GM19468 (cell line): ENCODE results near the gene ESRRB.

Experiments
- ATAC-seq: cut with Tn5 transposase; IDR thresholded peaks from one replicate; pipeline ENCODE4 v1.9.1; 2021; ENCODE audit warnings: mild to moderate bottlenecking, moderate library complexity, moderate number of reproducible peaks; ENCODE audit not compliant: unreplicated experiment; ENCODE audit errors: extremely low read depth

Gene ESRRB

DNA sequence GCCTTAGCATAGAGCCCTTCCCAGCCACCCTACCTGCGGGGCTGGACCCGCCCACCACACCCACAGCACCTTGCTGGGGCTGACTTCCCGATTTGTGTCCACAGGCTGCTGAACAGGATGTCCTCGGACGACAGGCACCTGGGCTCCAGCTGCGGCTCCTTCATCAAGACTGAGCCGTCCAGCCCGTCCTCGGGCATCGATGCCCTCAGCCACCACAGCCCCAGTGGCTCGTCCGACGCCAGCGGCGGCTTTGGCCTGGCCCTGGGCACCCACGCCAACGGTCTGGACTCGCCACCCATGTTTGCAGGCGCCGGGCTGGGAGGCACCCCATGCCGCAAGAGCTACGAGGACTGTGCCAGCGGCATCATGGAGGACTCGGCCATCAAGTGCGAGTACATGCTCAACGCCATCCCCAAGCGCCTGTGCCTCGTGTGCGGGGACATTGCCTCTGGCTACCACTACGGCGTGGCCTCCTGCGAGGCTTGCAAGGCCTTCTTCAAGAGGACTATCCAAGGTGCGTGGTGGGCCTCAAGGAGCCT, 63.4 kb downstream of the ESRRB start:
- ATAC-seq = no peak

DNA sequence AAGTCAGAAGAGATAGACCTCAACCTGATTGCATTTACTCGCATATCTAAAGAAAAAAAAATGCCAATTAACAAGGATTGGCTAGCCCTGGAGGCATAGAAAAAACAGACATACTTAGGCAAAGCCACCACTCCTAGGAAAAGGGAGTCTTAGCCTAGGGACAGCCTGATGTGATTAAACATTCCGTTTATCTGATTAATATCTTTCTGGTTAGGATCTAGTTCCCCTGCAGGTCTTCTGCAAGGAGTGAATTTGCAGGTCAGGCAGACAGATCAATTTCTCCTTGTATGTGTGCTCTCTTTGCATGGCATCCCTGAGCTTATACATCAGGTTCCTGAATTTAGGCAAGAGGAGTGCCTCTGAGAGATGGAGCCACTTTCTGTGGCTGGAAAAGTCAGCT, 70.5 kb downstream of the ESRRB start:
- ATAC-seq = no peak

DNA sequence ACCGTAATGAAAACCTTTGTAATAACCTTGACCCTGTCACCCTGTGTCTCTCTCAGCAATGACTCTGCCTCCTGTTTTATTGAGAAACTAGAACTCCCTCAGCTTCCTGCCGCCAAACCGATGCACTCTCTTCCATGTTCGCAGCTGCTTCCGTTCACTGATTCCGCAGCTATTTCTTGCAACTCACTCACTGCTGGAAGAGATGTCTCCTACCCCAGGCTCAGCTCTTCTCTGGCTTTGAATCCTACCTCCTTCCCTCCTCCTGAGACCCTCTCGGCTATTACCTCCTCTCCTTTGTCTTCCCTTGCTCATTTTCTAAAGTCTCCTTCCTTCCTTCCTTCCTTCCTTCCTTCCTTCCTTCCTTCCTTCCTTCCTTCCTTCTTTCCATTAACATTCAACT, 71.0 kb downstream of the ESRRB start:
- no peak for ATAC-seq

DNA sequence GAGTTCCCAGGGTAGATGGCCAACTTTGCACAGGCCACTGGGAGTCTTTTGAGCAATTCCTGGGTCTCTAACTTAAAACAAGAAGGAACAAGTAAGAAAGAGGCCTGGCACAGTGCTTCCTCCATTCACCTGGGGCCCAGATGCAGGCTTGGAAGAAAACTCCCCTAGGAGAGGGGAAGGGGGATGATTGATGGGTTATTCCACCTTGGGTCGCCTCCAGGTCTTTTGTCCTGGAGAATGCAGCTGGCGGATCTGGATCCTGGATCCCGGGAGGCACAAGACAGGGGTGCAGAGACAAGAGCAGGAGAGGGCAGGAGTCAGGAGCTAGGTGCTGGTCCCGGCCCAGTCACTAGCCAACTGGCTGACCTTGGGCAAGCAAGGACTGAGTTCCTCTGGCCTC, 74.5 kb downstream of the ESRRB start:
- ATAC-seq = no peak

DNA sequence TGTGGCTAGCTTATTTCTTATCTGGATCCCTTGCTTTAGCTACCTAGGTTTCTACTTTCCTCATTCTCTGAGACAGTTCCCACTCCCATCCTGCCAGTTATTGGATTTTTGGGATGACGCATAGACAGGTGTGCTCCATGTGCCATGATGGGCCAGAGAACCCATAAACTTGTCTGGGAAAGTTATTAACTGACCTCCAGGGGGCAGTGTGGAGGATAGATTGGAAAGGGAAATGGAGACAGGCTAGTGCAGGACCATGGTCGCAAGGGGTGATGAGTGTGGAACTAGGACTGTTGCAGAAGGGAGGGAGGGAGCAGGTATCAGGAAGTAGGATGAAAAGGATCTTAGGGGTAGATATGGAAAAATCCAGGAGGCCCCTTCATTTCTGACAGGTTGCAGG, 80.3 kb downstream of the ESRRB start:
- ATAC-seq = no peak

DNA sequence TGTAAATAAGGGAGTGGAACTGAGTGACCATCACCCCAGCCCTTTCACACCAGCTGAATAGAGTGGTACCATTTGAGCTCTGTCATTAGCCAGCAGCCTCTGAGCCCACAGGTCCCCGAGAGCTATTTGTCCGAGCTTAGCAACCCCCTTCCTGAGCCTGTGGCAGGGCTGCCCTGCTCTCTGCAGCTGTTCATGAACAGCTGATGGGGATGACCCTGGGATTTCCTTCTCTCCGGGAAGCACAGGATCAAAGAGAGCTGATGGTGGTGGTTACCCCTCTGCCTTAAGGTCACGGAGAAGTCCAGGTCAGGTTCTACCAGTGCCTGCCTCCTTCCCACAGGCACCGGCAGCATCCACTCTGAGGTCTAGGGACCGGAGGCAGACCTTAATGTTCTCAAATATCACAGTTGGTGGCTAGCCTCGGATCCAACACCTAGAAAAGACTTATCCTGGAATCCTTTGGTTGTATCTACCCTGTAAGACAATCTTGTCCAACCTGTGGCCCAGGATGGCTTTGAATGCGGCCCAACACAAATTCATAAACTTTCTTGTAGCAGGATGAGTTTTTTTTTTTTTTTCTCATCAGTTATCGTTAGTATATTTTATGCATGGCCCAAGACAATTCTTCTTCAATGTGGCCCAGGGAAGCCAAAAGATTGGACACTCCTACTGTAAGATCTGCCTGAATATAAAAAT, 81.1 kb downstream of the ESRRB start:
- no peak for ATAC-seq

DNA sequence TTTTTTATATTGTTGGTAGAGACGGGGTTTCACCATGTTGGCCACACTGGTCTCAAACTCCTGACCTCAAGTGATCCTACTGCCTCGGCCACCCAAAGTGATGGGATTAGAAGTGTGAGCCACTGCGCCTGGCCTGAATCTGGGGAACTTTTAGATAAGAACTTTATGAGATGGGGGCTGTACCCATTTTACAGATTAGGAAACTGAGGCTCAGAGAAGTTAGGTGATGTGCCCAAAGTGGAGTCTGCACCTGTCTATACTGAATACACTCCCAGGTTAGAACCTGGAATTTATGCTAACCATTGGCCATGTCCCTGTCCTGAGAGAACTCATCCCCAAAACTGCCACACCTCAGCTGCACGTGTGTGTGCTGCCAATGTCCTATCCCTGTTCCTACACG, 81.9 kb downstream of the ESRRB start:
- ATAC-seq = no peak

DNA sequence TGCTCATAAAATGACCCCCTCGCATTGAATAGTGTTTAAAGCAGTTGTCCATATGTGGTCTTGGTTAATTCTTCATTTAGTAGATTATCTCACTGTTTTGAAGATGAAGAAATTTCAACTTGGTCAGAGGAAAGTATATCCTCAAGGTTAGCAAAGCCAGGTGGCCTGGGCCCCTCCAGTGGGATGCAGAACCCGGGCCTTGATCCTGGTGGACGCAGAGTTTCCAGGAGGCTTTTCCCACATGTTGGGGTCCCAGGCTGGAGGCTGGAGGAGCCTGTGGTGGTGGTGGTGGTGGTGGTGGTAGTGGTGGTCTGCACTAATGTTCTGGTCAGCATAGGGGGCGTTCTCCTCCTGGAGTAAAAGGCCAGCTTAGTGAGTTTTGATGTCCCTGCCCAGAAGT, 85.9 kb downstream of the ESRRB start:
- ATAC-seq = no peak

DNA sequence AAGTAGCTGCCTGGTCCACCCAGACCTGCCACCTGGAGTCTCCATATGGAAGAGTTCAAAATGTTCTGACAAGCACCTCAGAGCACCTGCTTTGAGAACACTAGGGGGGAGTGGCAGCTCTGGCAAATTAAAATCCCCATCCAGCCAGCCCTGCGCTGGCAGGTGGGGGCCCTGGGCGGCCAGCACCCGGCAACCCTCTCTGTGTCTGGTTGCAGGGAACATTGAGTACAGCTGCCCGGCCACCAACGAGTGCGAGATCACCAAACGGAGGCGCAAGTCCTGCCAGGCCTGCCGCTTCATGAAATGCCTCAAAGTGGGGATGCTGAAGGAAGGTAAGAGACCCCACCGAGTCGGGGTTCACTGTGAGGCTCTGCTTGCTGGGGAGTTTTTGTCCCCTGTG, 86.4 kb downstream of the ESRRB start:
- no peak for ATAC-seq

DNA sequence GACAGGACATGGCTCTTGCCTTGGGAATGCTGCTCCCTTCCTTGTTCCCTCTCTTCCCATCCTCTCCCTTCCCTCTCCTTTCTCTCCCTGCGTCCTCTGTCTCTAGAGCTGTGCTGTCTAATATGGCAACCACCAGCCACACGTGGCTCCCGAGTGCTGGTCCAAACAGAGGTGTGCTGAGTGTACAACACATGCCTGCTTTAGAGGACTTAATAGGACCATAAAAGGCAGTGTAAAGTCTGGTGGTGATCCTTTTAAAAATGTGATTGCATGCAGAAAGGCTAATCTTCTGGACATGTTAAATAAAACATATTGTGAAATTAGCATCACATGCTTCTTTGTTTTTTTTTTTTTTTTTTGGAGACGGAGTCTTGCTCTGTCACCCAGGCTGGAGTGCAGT, 87.2 kb downstream of the ESRRB start:
- ATAC-seq = no peak

DNA sequence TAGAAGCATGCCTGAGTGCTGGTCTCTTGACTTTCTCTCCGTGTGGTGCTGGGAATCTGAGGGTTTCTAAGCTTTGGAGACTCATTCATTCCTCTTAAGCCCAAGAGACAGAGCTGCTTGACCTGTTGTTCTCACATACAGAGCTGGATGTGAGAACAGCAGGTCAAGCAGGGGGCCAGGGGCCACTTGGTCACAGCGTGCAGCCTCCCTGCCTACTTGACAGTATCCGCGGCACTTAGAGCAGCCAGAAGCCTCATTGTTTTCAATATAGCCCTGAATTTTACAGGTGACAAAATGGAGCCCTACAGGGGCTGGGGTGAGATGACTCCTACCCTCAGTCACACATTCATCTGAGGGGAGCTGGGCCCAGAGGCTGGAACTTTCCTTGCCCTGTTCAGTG, 88.9 kb downstream of the ESRRB start:
- no peak for ATAC-seq

DNA sequence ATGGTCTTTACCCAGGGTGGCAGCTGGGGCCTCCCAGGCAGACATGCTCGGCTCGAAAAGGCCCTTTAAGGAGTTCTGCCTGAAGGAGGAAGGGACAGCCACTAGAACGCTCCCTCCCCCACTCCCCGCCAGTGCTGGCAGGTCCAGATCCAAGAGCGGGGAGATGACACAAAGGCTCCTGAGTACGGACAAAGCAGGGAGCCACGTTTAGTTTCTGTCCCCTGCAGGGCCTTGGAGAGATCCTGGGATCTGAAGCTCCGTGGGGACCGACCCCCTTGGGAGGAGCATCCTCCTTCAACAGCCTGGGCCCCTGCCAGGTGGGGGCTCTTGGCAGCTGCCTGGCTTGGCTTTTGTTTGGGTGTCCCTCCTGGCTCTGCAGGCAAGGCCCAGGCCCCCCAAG, 89.7 kb downstream of the ESRRB start:
- ATAC-seq = no peak

DNA sequence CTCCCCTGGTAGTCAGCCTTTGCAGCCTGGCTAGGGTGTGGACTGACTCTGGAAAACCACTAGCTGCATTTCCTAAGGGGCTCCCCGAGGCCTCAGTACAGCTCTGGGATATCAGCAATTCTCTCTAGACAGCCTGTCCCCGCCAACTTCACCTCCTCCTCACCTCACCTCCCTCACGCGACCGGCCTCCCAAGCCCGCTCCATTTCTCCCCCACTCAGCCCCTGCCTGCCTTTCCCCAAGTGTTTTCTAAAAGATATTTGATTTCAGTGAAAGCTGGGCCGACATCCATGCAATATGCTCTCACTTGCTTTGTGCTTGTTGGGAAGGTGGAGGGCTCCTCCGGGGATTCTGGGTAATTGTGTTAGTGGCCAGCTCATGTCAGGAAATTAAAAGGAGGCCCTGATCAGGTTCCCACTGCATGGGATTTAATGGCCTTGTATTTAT, 91.8 kb downstream of the ESRRB start:
- ATAC-seq = no peak

DNA sequence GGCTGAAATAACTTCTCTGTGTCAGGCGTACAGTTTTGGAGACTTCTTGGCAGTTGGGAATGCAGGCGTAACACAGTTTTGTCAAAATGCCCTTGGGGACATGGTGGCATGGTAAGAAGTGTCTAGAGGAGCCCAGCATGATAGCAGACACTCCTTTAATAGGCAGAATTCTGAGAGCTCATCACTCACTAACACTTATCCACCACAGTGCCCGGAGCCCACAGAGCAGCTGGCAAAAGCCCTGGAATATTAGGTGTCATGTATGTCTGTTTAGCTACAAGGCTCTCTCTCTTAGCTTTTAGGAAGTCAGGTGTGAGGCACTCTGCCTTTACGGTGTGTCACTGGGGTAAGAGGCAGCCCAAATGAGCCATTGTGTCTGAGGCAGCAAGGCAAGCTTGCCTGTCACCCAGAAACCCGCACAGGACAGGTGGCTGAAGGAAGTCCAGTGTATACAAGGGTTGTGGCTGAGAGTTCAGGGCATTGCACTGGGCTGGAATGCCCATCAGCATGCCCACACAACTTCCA, 96.3 kb downstream of the ESRRB start:
- no peak for ATAC-seq

DNA sequence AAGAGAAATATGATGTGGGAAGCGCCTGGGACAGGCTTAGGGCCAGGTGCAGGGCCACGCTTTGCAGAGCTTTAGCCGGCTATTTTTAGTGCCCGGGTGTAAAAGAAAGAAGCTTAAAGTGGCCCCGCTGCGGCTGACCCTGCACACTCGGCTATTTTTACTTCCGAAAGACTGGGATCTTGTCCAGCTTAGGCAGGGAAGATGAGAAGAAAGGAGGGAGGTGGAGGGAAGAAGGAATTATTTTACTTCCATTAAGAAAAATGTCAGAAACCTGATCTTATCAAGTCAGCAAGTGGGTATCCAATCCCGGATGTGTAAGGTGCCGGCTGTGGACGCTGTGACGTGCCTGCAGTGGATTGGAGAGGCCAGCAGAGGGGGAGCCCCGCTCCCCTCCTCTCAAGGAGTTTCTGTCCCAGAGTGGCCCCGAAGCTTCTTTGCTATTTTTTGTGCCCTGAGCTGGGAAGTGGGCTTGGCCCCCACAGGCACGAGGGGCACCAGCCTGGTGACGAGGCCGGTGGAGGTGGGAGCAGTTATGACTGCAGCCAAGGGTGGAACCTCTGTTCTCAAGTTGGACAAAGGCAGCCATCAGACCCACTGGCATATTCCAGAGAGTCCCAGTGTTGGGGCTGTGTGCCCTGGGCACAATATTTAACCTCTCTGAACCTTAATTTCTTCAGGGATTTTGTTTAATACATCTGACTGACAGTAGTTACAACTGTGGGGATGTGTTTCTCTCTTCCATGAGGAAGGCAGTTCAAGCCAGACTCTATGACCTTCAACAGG, 97.7 kb downstream of the ESRRB start:
- ATAC-seq = no peak

DNA sequence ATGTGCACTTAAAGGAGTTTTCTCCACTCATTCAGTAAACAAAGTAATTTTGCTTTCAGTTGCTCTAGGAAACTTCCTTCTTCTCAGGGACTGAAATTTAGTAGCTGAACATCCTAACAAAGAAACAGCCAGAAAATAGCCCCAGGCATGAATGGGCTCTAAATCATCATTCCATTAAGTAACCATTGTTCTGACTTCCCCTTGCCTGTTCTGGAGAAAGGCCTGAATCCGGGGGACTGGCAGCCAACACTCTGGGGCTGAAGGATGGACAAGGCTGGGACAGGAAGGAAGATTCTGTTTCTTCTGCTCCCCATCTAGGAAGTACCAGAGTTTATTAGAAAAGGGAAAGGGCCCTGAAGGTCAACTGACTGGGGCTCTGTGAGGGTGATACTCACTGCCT, 104.5 kb downstream of the ESRRB start:
- ATAC-seq = no peak

DNA sequence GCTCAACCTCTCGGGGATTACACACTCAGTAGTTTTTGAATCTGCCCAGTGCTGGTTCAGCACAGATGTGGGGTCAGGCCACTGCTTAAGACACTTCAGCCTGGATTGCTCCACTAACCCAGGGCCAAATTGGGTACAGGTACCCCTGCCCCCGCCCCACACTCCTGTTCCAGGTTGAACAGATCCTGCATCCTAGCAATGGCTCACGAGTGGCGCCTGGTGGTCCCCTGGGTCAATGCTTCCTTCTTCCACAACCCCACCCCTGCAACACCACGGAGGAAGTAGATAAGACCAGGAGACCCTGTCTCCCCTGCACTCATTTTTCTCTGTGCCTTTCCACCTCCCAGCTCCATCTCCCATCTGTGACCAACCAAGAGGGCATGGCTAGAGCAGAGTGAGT, 108.4 kb downstream of the ESRRB start:
- ATAC-seq = no peak

DNA sequence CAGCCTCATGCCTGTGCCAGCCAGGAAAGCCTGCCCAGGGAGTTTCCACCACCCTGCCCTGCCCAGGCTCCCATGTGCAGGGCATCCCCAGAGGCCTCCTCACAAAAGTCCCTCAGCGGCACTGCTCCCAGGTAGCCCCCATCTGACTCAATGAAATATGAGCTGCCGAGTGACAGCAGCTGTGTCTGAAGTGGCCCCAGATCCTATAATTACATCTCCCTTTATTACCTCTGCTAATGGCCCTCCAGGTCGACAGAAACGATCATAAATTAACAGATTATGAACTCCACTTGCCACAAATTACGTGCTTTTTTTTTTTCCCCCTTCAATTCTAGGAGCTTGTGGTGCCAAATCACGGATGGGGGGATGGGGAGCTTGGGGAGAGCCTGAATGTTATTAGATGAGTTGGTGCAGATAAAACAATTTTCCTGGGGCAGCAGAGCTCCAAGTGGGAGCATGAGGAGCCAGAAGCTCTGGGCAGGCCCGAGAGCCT, 110.4 kb downstream of the ESRRB start:
- ATAC-seq = no peak

DNA sequence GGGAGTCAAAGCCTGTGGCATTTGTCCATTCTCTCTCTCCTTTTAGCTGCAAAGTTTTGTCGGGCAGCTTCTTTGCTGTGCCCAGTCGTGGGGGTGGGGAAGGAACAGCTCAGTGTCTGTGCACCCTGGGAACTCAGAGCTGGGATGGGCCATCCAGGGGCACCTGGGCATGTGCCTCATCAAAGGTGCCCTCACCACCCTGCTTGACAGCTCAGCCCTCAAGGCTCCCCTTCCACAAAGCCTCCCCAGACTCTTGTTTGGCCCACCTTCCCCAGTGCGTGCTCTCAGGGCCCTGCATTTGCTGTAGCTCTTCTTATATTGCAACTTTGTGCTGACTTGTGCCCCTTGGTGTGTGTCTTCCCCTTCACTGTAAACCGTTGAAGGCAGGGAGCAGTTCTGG, 112.6 kb downstream of the ESRRB start:
- no peak for ATAC-seq

DNA sequence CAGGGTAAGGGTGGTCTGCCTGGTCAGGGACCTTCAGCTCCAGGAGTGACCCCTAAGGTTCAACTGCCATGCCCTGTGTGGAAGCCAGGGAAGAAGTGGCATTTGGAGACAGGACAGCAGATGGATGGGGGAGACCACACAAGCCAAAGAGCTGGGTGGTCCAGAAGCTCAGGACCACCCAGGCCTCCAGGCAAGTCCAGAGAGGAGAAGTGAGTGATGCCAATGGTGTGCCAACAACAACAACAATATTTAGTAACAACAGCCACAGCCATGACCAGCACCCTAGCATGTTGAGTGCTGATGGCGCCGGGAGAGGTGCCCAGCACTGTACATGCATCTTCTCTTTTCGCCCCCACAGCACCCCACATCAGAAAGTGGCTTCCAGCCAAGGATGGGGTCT, 113.7 kb downstream of the ESRRB start:
- ATAC-seq = no peak

DNA sequence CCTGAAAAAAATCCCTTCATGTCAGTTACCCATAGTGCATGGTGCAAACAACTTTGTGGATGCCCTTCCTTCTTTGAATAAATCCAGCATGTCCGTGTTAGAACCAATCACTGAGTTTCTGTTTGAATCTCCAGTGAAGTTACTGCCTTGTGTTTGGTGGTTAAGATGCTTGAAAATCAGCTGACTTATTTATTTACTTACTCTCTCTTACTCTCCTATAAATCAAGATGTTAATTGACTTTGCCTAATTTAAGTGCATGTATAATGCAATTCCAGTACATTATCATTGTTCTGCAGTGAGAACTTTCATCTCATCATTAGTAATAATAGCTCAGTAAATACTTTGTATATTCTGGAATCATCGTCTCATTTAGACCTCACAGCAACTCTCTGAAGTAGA, 114.2 kb downstream of the ESRRB start:
- ATAC-seq = no peak
